ENCODE measurements around the gene CAPN13.

GRCh38 chr2:30798536-30798991 lies 8.7 kb downstream of the CAPN13 start:
- TF ChIP-seq, protein P1, sequence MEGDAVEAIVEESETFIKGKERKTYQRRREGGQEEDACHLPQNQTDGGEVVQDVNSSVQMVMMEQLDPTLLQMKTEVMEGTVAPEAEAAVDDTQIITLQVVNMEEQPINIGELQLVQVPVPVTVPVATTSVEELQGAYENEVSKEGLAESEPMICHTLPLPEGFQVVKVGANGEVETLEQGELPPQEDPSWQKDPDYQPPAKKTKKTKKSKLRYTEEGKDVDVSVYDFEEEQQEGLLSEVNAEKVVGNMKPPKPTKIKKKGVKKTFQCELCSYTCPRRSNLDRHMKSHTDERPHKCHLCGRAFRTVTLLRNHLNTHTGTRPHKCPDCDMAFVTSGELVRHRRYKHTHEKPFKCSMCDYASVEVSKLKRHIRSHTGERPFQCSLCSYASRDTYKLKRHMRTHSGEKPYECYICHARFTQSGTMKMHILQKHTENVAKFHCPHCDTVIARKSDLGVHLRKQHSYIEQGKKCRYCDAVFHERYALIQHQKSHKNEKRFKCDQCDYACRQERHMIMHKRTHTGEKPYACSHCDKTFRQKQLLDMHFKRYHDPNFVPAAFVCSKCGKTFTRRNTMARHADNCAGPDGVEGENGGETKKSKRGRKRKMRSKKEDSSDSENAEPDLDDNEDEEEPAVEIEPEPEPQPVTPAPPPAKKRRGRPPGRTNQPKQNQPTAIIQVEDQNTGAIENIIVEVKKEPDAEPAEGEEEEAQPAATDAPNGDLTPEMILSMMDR (IDR thresholded peaks at IDR 0.05) = no peak
- TF ChIP-seq POLR2A (IDR thresholded peaks at IDR 0.05) = no peak

All from Peyer's patch (tissue), 4 donors.